ENCODE measurements around the gene OR56A4. TPM values are rescaled to one million over a fixed set of nuclear protein-coding genes. Genes with fewer than 3 reads are reported as not detected.

The OR56A4 gene
- total RNA-seq, 6 experiments from 2014 or later: 0.04 TPM; not detected in 5

- peak in 1 of 4 donors; percentile 11 for ATAC-seq
- Histone ChIP-seq H3K4me3 (no peak overlapping the region), H3K4me1 (no peaks in the 10 kb centered on the region), H3K9me3 (no peaks in the 10 kb centered on the region), H3K27me3 (no peaks in the 10 kb centered on the region), H3K36me3 (no peaks in the 10 kb centered on the region), H3K27ac (no peak overlapping the region)
- intact Hi-C loops (cut with DNase I): no loop called here
- no peak for DNase-seq
- no peak for TF ChIP-seq POLR2A (IDR thresholded peaks at IDR 0.05)
- no peak for TF ChIP-seq CTCF (IDR thresholded peaks at IDR 0.05)
- WGBS (ENCODE audit: insufficient coverage, low coverage, low lambda C conversion rate, missing lambda C conversion rate): 43% methylated on average over 4 of the region's 4 CpGs
Measured at GRCh38 chr11:6012035-6012668, 5.4 kb upstream of the OR56A4 start.

GRCh38 chr11:6006395-6006794 lies 351 bp downstream of the OR56A4 start:
- no peak for DNase-seq
- ATAC-seq: no peak
- intact Hi-C loops (cut with DNase I): no loop called here

GRCh38 chr11:6002202-6002699 lies 4.5 kb downstream of the OR56A4 start:
- Histone ChIP-seq H3K27ac (no peak overlapping the region), H3K9me3 (no peaks in the 10 kb centered on the region), H3K36me3 (no peaks in the 10 kb centered on the region), H3K27me3 (no peaks in the 10 kb centered on the region), H3K4me1 (no peaks in the 10 kb centered on the region), H3K4me3 (no peak overlapping the region)
- DNase-seq (no peak), ATAC-seq (no peak)
- TF ChIP-seq POLR2A (IDR thresholded peaks at IDR 0.05): no peak
- TF ChIP-seq CTCF (IDR thresholded peaks at IDR 0.05): no peak
- 59% methylated on average over 6 of the region's 7 CpGs for WGBS (ENCODE audit: insufficient coverage, low coverage, low lambda C conversion rate, missing lambda C conversion rate)
- intact Hi-C loops (cut with DNase I): no loop called here

More at GRCh38 chr11:6006395-6006794, 351 bp downstream of the OR56A4 start:
- Histone ChIP-seq H3K4me1 (no peaks in the 10 kb centered on the region), H3K9me3 (no peaks in the 10 kb centered on the region), H3K36me3 (no peaks in the 10 kb centered on the region), H3K27me3 (no peaks in the 10 kb centered on the region), H3K27ac (no peak overlapping the region), H3K4me3 (no peak overlapping the region)
- TF ChIP-seq CTCF (IDR thresholded peaks at IDR 0.05): no peak
- TF ChIP-seq POLR2A (IDR thresholded peaks at IDR 0.05): no peak

GRCh38 chr11:5994791-5995190 lies 12.0 kb downstream of the OR56A4 start:
- intact Hi-C loops (cut with DNase I): no loop called here
- Histone ChIP-seq H3K9me3 (no peaks in the 10 kb centered on the region), H3K27ac (no peak overlapping the region), H3K36me3 (no peaks in the 10 kb centered on the region), H3K27me3 (no peaks in the 10 kb centered on the region), H3K4me3 (no peak overlapping the region), H3K4me1 (no peaks in the 10 kb centered on the region)
- DNase-seq (no peak), ATAC-seq (no peak)
- WGBS (ENCODE audit: insufficient coverage, low coverage, low lambda C conversion rate, missing lambda C conversion rate): 70% methylated on average over 11 of the region's 14 CpGs
- TF ChIP-seq CTCF (IDR thresholded peaks at IDR 0.05) (no peak), POLR2A (IDR thresholded peaks at IDR 0.05) (no peak)

Data from right lobe of liver (tissue), 6 donors.